Measurements from ENCODE around the gene UNC13C. TPM values are rescaled to one million over a fixed set of nuclear protein-coding genes. Genes with fewer than 3 reads are reported as not detected.

Gene UNC13C
- total and polyA plus RNA-seq, 2 of the 13 experiments (the other 11 are each of a cell fraction or from before 2014, with no cell fraction given) = 0.04 TPM; not detected in 1

- TF ChIP-seq ARNT2 (CRISPR knock-in tag; IDR thresholded peaks at IDR 0.05; ENCODE audit: low read depth) (no peak), ZMAT5 (CRISPR knock-in tag; IDR thresholded peaks at IDR 0.05; ENCODE audit: borderline replicate concordance, low read depth) (no peak), GATA4 (IDR thresholded peaks at IDR 0.05; ENCODE audit: borderline replicate concordance, low read depth) (no peak)
- Histone ChIP-seq H2AFZ (ENCODE audit: low read length) (no peak overlapping the region), H3K79me2 (ENCODE audit: insufficient read depth, low read length) (no peaks in the 10 kb centered on the region), H4K20me1 (ENCODE audit: insufficient read depth, low read length) (no peaks in the 10 kb centered on the region), H3K9ac (ENCODE audit: insufficient read depth, low read depth, low read length) (no peak overlapping the region), H3K4me2 (ENCODE audit: low read depth, low read length) (no peak overlapping the region), H3K4me3 (replicated peaks in 1 of 3; ENCODE audit: insufficient read depth in 1 of 3, low read depth in 2 of 3, low read length in 3 of 3) (no peak overlapping the region), H3K9me3 (ENCODE audit: low read length) (no peaks in the 10 kb centered on the region), H3K36me3 (replicated peaks in 1 of 2; ENCODE audit: control insufficient read depth in 1 of 2, insufficient read depth in 2 of 2, low read length in 2 of 2) (no peaks in the 10 kb centered on the region), H3K27ac (ENCODE audit: extremely low read length, insufficient read depth, low read length) (no peak overlapping the region), H3K27me3 (ENCODE audit: control insufficient read depth in 1 of 2, insufficient read depth in 2 of 2, low read length in 2 of 2) (no peaks in the 10 kb centered on the region), H3K4me1 (ENCODE audit: insufficient read depth, low read length) (no peaks in the 10 kb centered on the region)
- no peak for DNase-seq (ENCODE audit: low spot score)
- ChIA-PET POLR2A (no interaction called here), CTCF (ENCODE audit: low intra/inter-chr PET ratio, low total read pairs) (no interaction called here)
- intact Hi-C loops (cut with micrococcal nuclease; ENCODE audit: unreplicated experiment) (no loop called here), in situ Hi-C loops (cut with HindIII; ENCODE audit: extremely low pct_ligation_motif_present, low pct_unique_long_range_greater_than_20kb) (no loop called here)
- BruUV-seq (replicated peaks) = no TSS peak
- ATAC-seq = no peak
- no peak for FAIRE-seq
- WGBS (ENCODE audit: low lambda C conversion rate) = 1% methylated on average over 5 of the region's 5 CpGs
Observed at GRCh38 chr15:54518156-54518882, 540.1 kb downstream of the UNC13C start.

- no peak overlapping the region for H3K27ac ChIP-seq (ENCODE audit: extremely low read length, insufficient read depth, low read length)
- no peaks in the 10 kb centered on the region for H3K79me2 ChIP-seq (ENCODE audit: insufficient read depth, low read length)
- intact Hi-C loops (cut with micrococcal nuclease; ENCODE audit: unreplicated experiment) = no loop called here
- POLR2A ChIA-PET = no interaction called here
- no peak overlapping the region for H3K4me3 ChIP-seq (replicated peaks in 1 of 3; ENCODE audit: insufficient read depth in 1 of 3, low read depth in 2 of 3, low read length in 3 of 3)
- H3K9ac ChIP-seq (ENCODE audit: insufficient read depth, low read depth, low read length) = no peak overlapping the region
- DNase-seq (ENCODE audit: low spot score) (no peak), FAIRE-seq (no peak), ATAC-seq (no peak)
- BruUV-seq (replicated peaks) = no TSS peak
- in situ Hi-C loops (cut with HindIII; ENCODE audit: extremely low pct_ligation_motif_present, low pct_unique_long_range_greater_than_20kb) = no loop called here
- no peaks in the 10 kb centered on the region for H4K20me1 ChIP-seq (ENCODE audit: insufficient read depth, low read length)
- no peak overlapping the region for H3K4me2 ChIP-seq (ENCODE audit: low read depth, low read length)
- H3K4me1 ChIP-seq (ENCODE audit: insufficient read depth, low read length) = no peaks in the 10 kb centered on the region
- no peaks in the 10 kb centered on the region for H3K36me3 ChIP-seq (replicated peaks in 1 of 2; ENCODE audit: control insufficient read depth in 1 of 2, insufficient read depth in 2 of 2, low read length in 2 of 2)
- no peaks in the 10 kb centered on the region for H3K9me3 ChIP-seq (ENCODE audit: low read length)
- WGBS (ENCODE audit: low lambda C conversion rate) = 3% methylated on average over 5 of the region's 5 CpGs
- CTCF ChIA-PET (ENCODE audit: low intra/inter-chr PET ratio, low total read pairs) = no interaction called here
- no peaks in the 10 kb centered on the region for H3K27me3 ChIP-seq (ENCODE audit: control insufficient read depth in 1 of 2, insufficient read depth in 2 of 2, low read length in 2 of 2)
- H2AFZ ChIP-seq (ENCODE audit: low read length) = no peak overlapping the region
- no peak for TF ChIP-seq RFXAP (CRISPR knock-in tag; IDR thresholded peaks at IDR 0.05; ENCODE audit: borderline replicate concordance)
- no peak for TF ChIP-seq THAP7 (CRISPR knock-in tag; IDR thresholded peaks at IDR 0.05)
- TF ChIP-seq ZNF775 (CRISPR knock-in tag; IDR thresholded peaks at IDR 0.05; ENCODE audit: borderline replicate concordance) = no peak
- no peak for TF ChIP-seq NFE2 (CRISPR knock-in tag; IDR thresholded peaks at IDR 0.05)
- no peak for TF ChIP-seq TBX2 (CRISPR knock-in tag; IDR thresholded peaks at IDR 0.05; ENCODE audit: borderline replicate concordance)
- no peak for TF ChIP-seq NR2F1 (CRISPR knock-in tag; IDR thresholded peaks at IDR 0.05)
- no peak for TF ChIP-seq ZBTB46 (CRISPR knock-in tag; IDR thresholded peaks at IDR 0.05; ENCODE audit: borderline replicate concordance)
- TF ChIP-seq ZNF30 (CRISPR knock-in tag; IDR thresholded peaks at IDR 0.05) = no peak
- no peak for TF ChIP-seq ZBTB33 (CRISPR knock-in tag; IDR thresholded peaks at IDR 0.05)
- TF ChIP-seq ZNF557 (CRISPR knock-in tag; IDR thresholded peaks at IDR 0.05) = no peak
Observed at GRCh38 chr15:54519577-54519976, 541.3 kb downstream of the UNC13C start.
